Spleen (tissue), 7 donors: Measurements from ENCODE around the gene SPAG17.

Experiments used
- POLR2A ChIP-seq, 3 donors: fragments of 450-650 bp; IDR thresholded peaks; one replicate each; pipeline ENCODE4 v1.5.1; 2017; ENCODE audit warnings: antibody characterized with exemption in 3 of 3, mild to moderate bottlenecking in 1 of 3
- POLR2AphosphoS5 ChIP-seq, 3 donors: sonication (generic); formaldehyde crosslinking; IDR thresholded peaks; one replicate each; pipeline ENCODE4 v1.5.1; 2017; ENCODE audit warnings: antibody characterized with exemption in 3 of 3
- TF ChIP-seq, protein P1 (sequence below), 11 experiments: fragments of 200-600 bp in 7 of 11; fragments of 450-650 bp in 4 of 11; sonication (generic) in 4 of 11; IDR thresholded peaks in 8 of 11; conservative IDR thresholded peaks in 3 of 11; 1 replicate in 7 of 11; 2 replicates in 4 of 11; pipeline versions ENCODE4 v1.4.0 to v1.8.0; 2016 to 2021; ENCODE audit warnings: antibody characterized with exemption in 11 of 11, inconsistent platforms in 4 of 11, mild to moderate bottlenecking in 1 of 11
- donor health status: DM: no; HTN: no; CAD: no; lungs with moderate emphysema.
- donor health status: DM: no; HTN: no; CAD: no.
- donor health status: DM: no; HTN: no; CAD: no.

DNA sequence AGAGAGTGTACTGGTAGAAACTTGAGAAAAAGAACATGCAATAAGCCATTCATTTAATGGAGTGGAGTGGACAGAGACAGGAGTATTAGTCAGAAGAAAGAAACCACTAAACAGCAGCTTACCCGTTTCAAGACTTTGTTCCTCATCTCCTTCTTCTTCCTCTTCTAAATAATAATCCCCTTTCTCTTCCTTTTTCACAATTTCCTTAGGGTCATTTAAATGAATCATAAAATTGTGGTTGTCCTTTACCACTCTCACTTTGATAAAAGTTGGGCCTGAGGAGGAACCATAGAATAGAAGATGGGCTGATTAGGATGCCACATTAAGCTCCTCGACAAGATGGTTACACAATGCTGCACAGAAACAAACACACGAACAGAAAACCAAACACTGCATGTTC is 145.9 kb downstream of the SPAG17 start:
- TF ChIP-seq POLR2A (IDR thresholded peaks at IDR 0.05) (no peak), POLR2AphosphoS5 (IDR thresholded peaks at IDR 0.05) (no peak)
- TF ChIP-seq, protein P1, sequence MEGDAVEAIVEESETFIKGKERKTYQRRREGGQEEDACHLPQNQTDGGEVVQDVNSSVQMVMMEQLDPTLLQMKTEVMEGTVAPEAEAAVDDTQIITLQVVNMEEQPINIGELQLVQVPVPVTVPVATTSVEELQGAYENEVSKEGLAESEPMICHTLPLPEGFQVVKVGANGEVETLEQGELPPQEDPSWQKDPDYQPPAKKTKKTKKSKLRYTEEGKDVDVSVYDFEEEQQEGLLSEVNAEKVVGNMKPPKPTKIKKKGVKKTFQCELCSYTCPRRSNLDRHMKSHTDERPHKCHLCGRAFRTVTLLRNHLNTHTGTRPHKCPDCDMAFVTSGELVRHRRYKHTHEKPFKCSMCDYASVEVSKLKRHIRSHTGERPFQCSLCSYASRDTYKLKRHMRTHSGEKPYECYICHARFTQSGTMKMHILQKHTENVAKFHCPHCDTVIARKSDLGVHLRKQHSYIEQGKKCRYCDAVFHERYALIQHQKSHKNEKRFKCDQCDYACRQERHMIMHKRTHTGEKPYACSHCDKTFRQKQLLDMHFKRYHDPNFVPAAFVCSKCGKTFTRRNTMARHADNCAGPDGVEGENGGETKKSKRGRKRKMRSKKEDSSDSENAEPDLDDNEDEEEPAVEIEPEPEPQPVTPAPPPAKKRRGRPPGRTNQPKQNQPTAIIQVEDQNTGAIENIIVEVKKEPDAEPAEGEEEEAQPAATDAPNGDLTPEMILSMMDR (IDR thresholded peaks at IDR 0.05 in 8 of 11, conservative IDR thresholded peaks at IDR 0.05 in 3 of 11), result no peak
